Adrenal gland (tissue), 12 donors: ENCODE data around the gene LRRC53. TPM values are rescaled to one million over a fixed set of nuclear protein-coding genes. Genes with fewer than 3 reads are reported as not detected.

Experiments
- DNase-seq, 7 donors: peaks; one replicate each; pipeline ENCODE4 v3.0.0-alpha.2; 2019 to 2020
- H3K27ac ChIP-seq, 5 donors: fragments of 200-600 bp; sonication (generic) in 4 of 5; 1 replicate in 3 of 5; 2 replicates in 2 of 5; pipeline versions ENCODE4 v1.5.1 to v1.8.0; 2016 to 2020; ENCODE audit warnings: mild to moderate bottlenecking in 1 of 5
- H3K27me3 ChIP-seq: fragments of 200-600 bp; 2 replicates; pipeline ENCODE4 v1.8.0; 2021
- H3K36me3 ChIP-seq, 2 donors: fragments of 200-600 bp; replicated peaks in 1 of 2; 1 replicate in 1 of 2; 2 replicates in 1 of 2; pipeline versions ENCODE4 v1.5.1 to v1.8.0; 2018 to 2022
- H3K4me1 ChIP-seq, 2 donors: fragments of 200-600 bp; replicated peaks in 1 of 2; 1 replicate in 1 of 2; 2 replicates in 1 of 2; pipeline versions ENCODE4 v1.5.1 to v1.8.0; 2018 to 2021
- H3K4me3 ChIP-seq, 4 donors: fragments of 200-600 bp; sonication (generic) in 3 of 4; one replicate each; pipeline ENCODE4 v1.5.1; 2016 to 2018
- H3K9me3 ChIP-seq, 3 donors: fragments of 200-600 bp; sonication (generic) in 1 of 3; replicated peaks in 1 of 3; 1 replicate in 2 of 3; 2 replicates in 1 of 3; pipeline versions ENCODE4 v1.5.1 to v1.8.0; 2016 to 2021
- CTCF ChIP-seq, 6 experiments: fragments of 450-650 bp in 4 of 6; fragments of 200-600 bp in 2 of 6; sonication (generic) in 1 of 6; IDR thresholded peaks; 1 replicate in 5 of 6; 2 replicates in 1 of 6; pipeline versions ENCODE4 v1.5.1 to v1.8.0; 2016 to 2021; ENCODE audit warnings: antibody characterized with exemption in 6 of 6, mild to moderate bottlenecking in 2 of 6, moderate library complexity in 1 of 6
- POLR2A ChIP-seq, 2 donors: fragments of 450-650 bp; IDR thresholded peaks; one replicate each; pipeline ENCODE4 v1.6.1; 2017; ENCODE audit warnings: antibody characterized with exemption in 2 of 2, mild to moderate bottlenecking in 2 of 2, moderate library complexity in 1 of 2
- WGBS, 4 donors: extraction: QIAGEN DNeasy Blood & Tissue Kit in 2 of 4; methylation state at CpG; one replicate each; pipeline versions ENCODE4 v1.1.5 to v1.1.7; 2013 to 2017; 5-methylcytosine and 5-hydroxymethylcytosine counted together
- intact Hi-C, 2 donors: fragments of 100-400 bp; cut with DNase I; formaldehyde crosslinking; loops; one replicate each; pipeline versions ENCODE4 v1.14.1 to v1.15.0; 2022 to 2023
- polyA plus RNA-seq, 3 donors: library from polyadenylated mRNA; stranded (reverse); fragments of 200-250 nt in 2 of 3; fragments of 350-450 nt in 1 of 3; fragmentation: Illumina TruSeq in 1 of 3; extraction: RNeasy Lipid Tissue Mini Kit (QIAGEN cat#74804) in 1 of 3; gene quantifications; one replicate each; pipeline ENCODE4 v1.2.3, GENCODE V29; 2013 to 2014
- total RNA-seq, 9 donors: library from RNA; depleted of rRNA in 4 of 9; stranded (reverse); fragments of >200 nt in 4 of 9; fragments of 120-200 nt in 1 of 9; fragmentation: NEBNext Ultra II Directional in 1 of 9; extraction: Animal tissue kit (Norgen Biotek cat#: 25700) in 1 of 9; gene quantifications; one replicate each; pipeline versions ENCODE4 v1.1.0 to v1.2.4, GENCODE V29; 2013 to 2023
- donor health status: healthy with polysubstance abuse.
- donor health status: Bipolar disorder and iron deficiency.
- donor health status: DM: yes; HTN: yes; CAD: no.
- donor health status: DM: no; HTN: no; CAD: no.
- donor health status: DM: no; HTN: no; CAD: no.
- donor health status: DM: yes; HTN: yes; CAD: no.

The LRRC53 gene
- total and polyA plus RNA-seq, 12 donors = not detected

- intact Hi-C loops = no loop called here
- DNase-seq = no peak
Measured at GRCh38 chr1:74481607-74482006, 30.8 kb downstream of the LRRC53 start.

GRCh38 chr1:74480068-74480467, 32.3 kb downstream of the LRRC53 start:
- no peaks in the 10 kb centered on the region for H3K27me3 ChIP-seq
- intact Hi-C loops = no loop called here
- H3K36me3 ChIP-seq = no peaks in the 10 kb centered on the region
- H3K4me3 ChIP-seq = no peak overlapping the region
- H3K27ac ChIP-seq = no peak overlapping the region
- H3K4me1 ChIP-seq = no peaks in the 10 kb centered on the region
- H3K9me3 ChIP-seq = no peaks in the 10 kb centered on the region
- DNase-seq = no peak
- TF ChIP-seq CTCF (IDR thresholded peaks at IDR 0.05) (no peak), POLR2A (IDR thresholded peaks at IDR 0.05) (no peak)
- WGBS, 4 donors = 68 to 74% (median 70%) methylated on average over 6 of the region's 6 CpGs

More at GRCh38 chr1:74481607-74482006, 30.8 kb downstream of the LRRC53 start:
- Histone ChIP-seq H3K9me3 (no peaks in the 10 kb centered on the region), H3K4me1 (no peaks in the 10 kb centered on the region), H3K4me3 (no peak overlapping the region), H3K27ac (no peak overlapping the region), H3K27me3 (no peaks in the 10 kb centered on the region), H3K36me3 (no peaks in the 10 kb centered on the region)
- WGBS, 4 donors = 76 to 87% (median 86%) methylated on average over 3 of the region's 3 CpGs
- TF ChIP-seq CTCF (IDR thresholded peaks at IDR 0.05) = no peak
- TF ChIP-seq POLR2A (IDR thresholded peaks at IDR 0.05) = no peak

- Histone ChIP-seq H3K4me1 (no peaks in the 10 kb centered on the region), H3K9me3 (no peaks in the 10 kb centered on the region), H3K4me3 (no peak overlapping the region), H3K27me3 (no peaks in the 10 kb centered on the region), H3K36me3 (no peaks in the 10 kb centered on the region), H3K27ac (no peak overlapping the region)
- TF ChIP-seq POLR2A (IDR thresholded peaks at IDR 0.05) (no peak), CTCF (IDR thresholded peaks at IDR 0.05) (no peak)
- intact Hi-C loops = no loop called here
- DNase-seq = no peak
- WGBS, 4 donors = 72 to 75% (median 73%) methylated on average over 2 of the region's 2 CpGs
Measured at GRCh38 chr1:74478979-74479378, 33.4 kb downstream of the LRRC53 start.

GRCh38 chr1:74474585-74474984, 37.8 kb downstream of the LRRC53 start:
- intact Hi-C loops = no loop called here
- no peaks in the 10 kb centered on the region for H3K4me1 ChIP-seq
- no peaks in the 10 kb centered on the region for H3K36me3 ChIP-seq
- 59 to 75% (median 71%) methylated on average over 6 of the region's 6 CpGs for WGBS, 4 donors
- no peaks in the 10 kb centered on the region for H3K9me3 ChIP-seq
- H3K4me3 ChIP-seq = no peak overlapping the region
- H3K27me3 ChIP-seq = no peaks in the 10 kb centered on the region
- TF ChIP-seq CTCF (IDR thresholded peaks at IDR 0.05) = no peak
- TF ChIP-seq POLR2A (IDR thresholded peaks at IDR 0.05) = no peak
- no peak for DNase-seq
- no peak overlapping the region for H3K27ac ChIP-seq
